OCI-LY3 (cell line): Measurements from ENCODE around the gene MYO16.

Source experiments
- EZH2phosphoT487 ChIP-seq: fragments of 200-600 bp; shearing (Covaris generic); IDR thresholded peaks from 2 replicates; pipeline ENCODE4 v1.6.1; 2018; ENCODE audit warnings: antibody characterized with exemption, mixed run types, low read depth
- TF ChIP-seq, protein P1 (sequence below): fragments of 200-600, 300-600 bp; sonication (generic); IDR thresholded peaks from 2 replicates; pipeline ENCODE4 v1.5.1; 2014; ENCODE audit warnings: antibody characterized with exemption, low read length, low read depth

DNA sequence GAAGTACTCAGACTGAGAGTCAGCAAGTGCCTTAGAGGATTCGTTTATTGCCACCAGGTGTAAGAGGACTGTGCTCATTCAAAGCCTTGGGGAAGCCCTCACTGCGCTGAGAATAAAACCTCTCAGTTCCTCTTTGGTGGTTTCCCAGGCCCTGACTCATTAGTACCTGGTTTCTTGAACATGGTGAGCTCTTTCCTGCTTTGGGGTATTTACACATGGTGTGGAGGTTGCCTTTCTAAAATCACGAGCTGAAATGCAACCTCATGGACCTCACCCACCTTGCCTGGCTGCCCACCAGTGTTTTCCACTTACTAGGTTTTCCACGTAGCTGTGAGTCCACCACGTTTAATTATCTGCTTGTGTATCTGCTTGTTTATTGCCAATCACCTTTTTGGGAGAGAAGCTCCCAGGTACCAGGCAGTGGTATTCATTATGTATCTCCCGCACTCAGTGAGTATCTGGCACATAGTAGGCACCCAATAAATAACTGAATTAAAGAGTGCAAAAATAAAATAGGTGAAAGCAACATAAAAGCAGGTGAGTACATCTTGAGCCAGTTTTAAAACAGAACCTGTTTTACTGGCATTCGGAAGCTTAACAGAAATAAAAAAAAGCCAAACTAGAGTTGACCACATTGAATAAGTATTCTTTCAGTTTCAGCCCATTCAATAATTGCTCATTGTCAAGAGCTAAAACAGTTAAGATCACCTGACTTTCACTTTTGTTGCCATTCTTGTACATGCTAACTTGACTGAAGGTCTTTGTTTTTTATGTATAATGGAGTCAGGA lies 533.0 kb downstream of the MYO16 start:
- TF ChIP-seq, protein P1, sequence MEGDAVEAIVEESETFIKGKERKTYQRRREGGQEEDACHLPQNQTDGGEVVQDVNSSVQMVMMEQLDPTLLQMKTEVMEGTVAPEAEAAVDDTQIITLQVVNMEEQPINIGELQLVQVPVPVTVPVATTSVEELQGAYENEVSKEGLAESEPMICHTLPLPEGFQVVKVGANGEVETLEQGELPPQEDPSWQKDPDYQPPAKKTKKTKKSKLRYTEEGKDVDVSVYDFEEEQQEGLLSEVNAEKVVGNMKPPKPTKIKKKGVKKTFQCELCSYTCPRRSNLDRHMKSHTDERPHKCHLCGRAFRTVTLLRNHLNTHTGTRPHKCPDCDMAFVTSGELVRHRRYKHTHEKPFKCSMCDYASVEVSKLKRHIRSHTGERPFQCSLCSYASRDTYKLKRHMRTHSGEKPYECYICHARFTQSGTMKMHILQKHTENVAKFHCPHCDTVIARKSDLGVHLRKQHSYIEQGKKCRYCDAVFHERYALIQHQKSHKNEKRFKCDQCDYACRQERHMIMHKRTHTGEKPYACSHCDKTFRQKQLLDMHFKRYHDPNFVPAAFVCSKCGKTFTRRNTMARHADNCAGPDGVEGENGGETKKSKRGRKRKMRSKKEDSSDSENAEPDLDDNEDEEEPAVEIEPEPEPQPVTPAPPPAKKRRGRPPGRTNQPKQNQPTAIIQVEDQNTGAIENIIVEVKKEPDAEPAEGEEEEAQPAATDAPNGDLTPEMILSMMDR: no peak
- peak; percentile 78; the same call in 1 of the 2 replicates for TF ChIP-seq EZH2phosphoT487
